Measurements from ENCODE around the gene PTPN11. TPM values are rescaled to one million over a fixed set of nuclear protein-coding genes. Genes with fewer than 3 reads are reported as not detected.

The PTPN11 gene
- total and polyA plus RNA-seq, 2 of the 8 experiments (the other 6 are each of a cell fraction or from before 2014, with no cell fraction given) = 28.3 to 133 TPM

- no peak for DNase-seq (ENCODE audit: low read depth in 1 of 2, low spot score in 2 of 2)
- Histone ChIP-seq H3K36me3 (ENCODE audit: control insufficient read depth in 2 of 4, insufficient read depth in 4 of 4, low read length in 3 of 4) (peaks cover 12 to 51% (median 27%) of the 10 kb centered on the region in 4 experiments), H3K18ac (ENCODE audit: extremely low read depth, low read length) (no peak overlapping the region), H3K56ac (replicated peaks; ENCODE audit: insufficient read length, low read depth, low read length) (no peak overlapping the region), H3K4ac (replicated peaks; ENCODE audit: insufficient read length, low read depth, low read length) (no peak overlapping the region), H2BK15ac (ENCODE audit: low read length) (no peak overlapping the region), H3K23ac (ENCODE audit: insufficient read length) (no peak overlapping the region), H4K8ac (ENCODE audit: extremely low read depth, insufficient read depth, low read length) (no peak overlapping the region), H3K14ac (ENCODE audit: insufficient read length) (no peak overlapping the region), H2AK5ac (ENCODE audit: low read depth, low read length) (no peak overlapping the region), H3K27ac (ENCODE audit: low read depth, low read length) (no peak overlapping the region), H3K27me3 (replicated peaks in 1 of 4; ENCODE audit: control insufficient read depth in 3 of 4, extremely low read depth in 1 of 4, insufficient read depth in 3 of 4, low read length in 3 of 4) (no peaks in the 10 kb centered on the region), H4K5ac (ENCODE audit: insufficient read length, low read depth, low read length) (no peak overlapping the region), H3K23me2 (ENCODE audit: low read depth, low read length) (no peaks in the 10 kb centered on the region), H2AFZ (ENCODE audit: low read length) (no peak overlapping the region), H2BK5ac (ENCODE audit: low read depth, low read length) (no peak overlapping the region), H4K20me1 (replicated peaks in 1 of 2; ENCODE audit: control insufficient read depth in 1 of 2, insufficient read depth in 2 of 2, low read length in 2 of 2) (no peaks in the 10 kb centered on the region), H3K79me1 (ENCODE audit: low read depth, low read length) (no peaks in the 10 kb centered on the region; the same call in 1 of the 2 replicates), H3K9ac (replicated peaks in 1 of 4; ENCODE audit: extremely low read depth in 1 of 4, low read depth in 3 of 4, low read length in 3 of 4) (no peak overlapping the region), H3K4me2 (ENCODE audit: insufficient read depth in 1 of 2, low read depth in 2 of 2, low read length in 2 of 2) (no peak overlapping the region), H3K79me2 (ENCODE audit: control insufficient read depth in 1 of 2, insufficient read depth in 2 of 2, low read length in 2 of 2) (no peaks in the 10 kb centered on the region), H3K4me1 (replicated peaks in 1 of 4; ENCODE audit: control insufficient read depth in 3 of 4, insufficient read depth in 4 of 4, low read length in 3 of 4) (no peaks in the 10 kb centered on the region), H2BK20ac (ENCODE audit: low read length) (no peak overlapping the region), H4K91ac (replicated peaks; ENCODE audit: insufficient read length, low read length) (no peak overlapping the region), H3K4me3 (ENCODE audit: extremely low read depth in 1 of 4, insufficient read depth in 2 of 4, low read depth in 3 of 4, low read length in 4 of 4) (no peak overlapping the region), H2BK12ac (ENCODE audit: low read depth, low read length) (no peak overlapping the region), H2BK120ac (replicated peaks; ENCODE audit: low read depth, low read length) (no peak overlapping the region), H3K9me3 (ENCODE audit: insufficient read depth in 2 of 2, low read depth in 1 of 2, low read length in 1 of 2) (no peaks in the 10 kb centered on the region)
- ChIA-PET POLR2A (ENCODE audit: partially characterized antibody) (no interaction called here), CTCF (ENCODE audit: partially characterized antibody) (interaction anchor here (0.6 kb wide), 1 partner anchor 44 kb away, joined by 3 read pairs; no protein-coding TSS in a partner anchor)
- 96% methylated on average over 6 of the region's 6 CpGs; no CpG with 5 or more reads in 1 of the 2 experiments for WGBS, 2 experiments (ENCODE audit: extremely low coverage in 1 of 2, insufficient coverage in 1 of 2, insufficient read length in 1 of 2, insufficient replicate concordance in 2 of 2, low coverage in 1 of 2, low lambda C conversion rate in 2 of 2, missing lambda C conversion rate in 1 of 2)
- FAIRE-seq = no peak
- TF ChIP-seq ZNF274 (IDR thresholded peaks at IDR 0.05; ENCODE audit: borderline replicate concordance, extremely low read depth, low read length) (no peak), CREB1 (IDR thresholded peaks at IDR 0.05) (no peak), SP1 (IDR thresholded peaks at IDR 0.05; ENCODE audit: low read depth, low read length) (no peak), JUN (IDR thresholded peaks at IDR 0.05; ENCODE audit: low read depth, low read length) (no peak), KDM1A (IDR thresholded peaks at IDR 0.05; ENCODE audit: borderline replicate concordance, low read length) (no peak), KDM4A (IDR thresholded peaks at IDR 0.05; ENCODE audit: low read depth, low read length, severe bottlenecking) (no peak), RAD21 (IDR thresholded peaks at IDR 0.05 in 1 of 2, conservative IDR thresholded peaks at IDR 0.05 in 1 of 2; ENCODE audit: low read depth in 2 of 2, low read length in 2 of 2) (no peak), GABPA (IDR thresholded peaks at IDR 0.05; ENCODE audit: borderline replicate concordance, insufficient read depth, low read length) (no peak), SRF (IDR thresholded peaks at IDR 0.05; ENCODE audit: low read depth, low read length) (no peak), CEBPB (IDR thresholded peaks at IDR 0.05; ENCODE audit: low read depth, low read length) (no peak), RFX5 (IDR thresholded peaks at IDR 0.05; ENCODE audit: borderline replicate concordance, low read depth, low read length) (no peak), BCL11A (IDR thresholded peaks at IDR 0.05; ENCODE audit: low read depth in 2 of 2, low read length in 2 of 2) (no peak)
- TF ChIP-seq, protein P1, sequence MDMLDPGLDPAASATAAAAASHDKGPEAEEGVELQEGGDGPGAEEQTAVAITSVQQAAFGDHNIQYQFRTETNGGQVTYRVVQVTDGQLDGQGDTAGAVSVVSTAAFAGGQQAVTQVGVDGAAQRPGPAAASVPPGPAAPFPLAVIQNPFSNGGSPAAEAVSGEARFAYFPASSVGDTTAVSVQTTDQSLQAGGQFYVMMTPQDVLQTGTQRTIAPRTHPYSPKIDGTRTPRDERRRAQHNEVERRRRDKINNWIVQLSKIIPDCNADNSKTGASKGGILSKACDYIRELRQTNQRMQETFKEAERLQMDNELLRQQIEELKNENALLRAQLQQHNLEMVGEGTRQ (IDR thresholded peaks at IDR 0.05; ENCODE audit: low read length) = no peak
Measured at GRCh38 chr12:112488257-112488876, 69.6 kb downstream of the PTPN11 start.
